ENCODE results near the gene UBL5.
A peak's percentile ranks its signal among the peaks of the same experiment; 100 is the strongest.
"Not testable (repeated sequence)": the region's sequence is repeated elsewhere in the genome, so short reads cannot be mapped to it uniquely, and the experiment has no call there.

UBL5 gene

GRCh38 chr19:9818175-9818733, 9.5 kb upstream of the UBL5 start:
- TF ChIP-seq CTCF (IDR thresholded peaks at IDR 0.05; ENCODE audit: borderline replicate concordance, control extremely low read depth, extremely low read depth, insufficient read depth, missing control alignments): no peak
- DNase-seq (ENCODE audit: low spot score): no peak
- in situ Hi-C loops (cut with MboI; ENCODE audit: low sequenced_read_pairs, unreplicated experiment): no loop called here

GRCh38 chr19:9818734-9819595, 8.8 kb upstream of the UBL5 start, which contains the start of gene FBXL12:
FBXL12 (minus strand) TSS chr19:9819079; CDS start chr19:9818813, 266 bp downstream.
- peak; percentile 99 for DNase-seq (ENCODE audit: low spot score)
- in situ Hi-C loops (cut with MboI; ENCODE audit: low sequenced_read_pairs, unreplicated experiment): no loop called here
- TF ChIP-seq CTCF (IDR thresholded peaks at IDR 0.05; ENCODE audit: borderline replicate concordance, control extremely low read depth, extremely low read depth, insufficient read depth, missing control alignments): no peak

DNA sequence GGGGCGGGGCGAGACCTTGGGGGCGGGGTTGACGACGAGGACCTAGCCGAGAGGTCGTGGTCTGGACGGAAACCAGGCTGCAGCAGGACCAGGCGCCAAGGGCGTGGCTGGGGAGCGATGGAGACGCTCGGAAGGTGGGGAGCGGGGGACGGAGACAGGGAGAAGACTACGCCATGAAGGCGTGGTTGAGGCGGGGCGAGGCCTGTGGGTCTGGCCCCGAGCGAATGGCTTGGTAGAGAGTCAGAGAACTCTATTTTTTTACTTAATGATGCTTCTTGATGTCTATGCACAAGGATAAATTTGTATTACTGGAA, 8.2 kb upstream of the UBL5 start:
- in situ Hi-C loops (cut with MboI; ENCODE audit: low sequenced_read_pairs, unreplicated experiment): no loop called here
- no peak for TF ChIP-seq CTCF (IDR thresholded peaks at IDR 0.05; ENCODE audit: borderline replicate concordance, control extremely low read depth, extremely low read depth, insufficient read depth, missing control alignments)
- no peak for DNase-seq (ENCODE audit: low spot score)

DNA sequence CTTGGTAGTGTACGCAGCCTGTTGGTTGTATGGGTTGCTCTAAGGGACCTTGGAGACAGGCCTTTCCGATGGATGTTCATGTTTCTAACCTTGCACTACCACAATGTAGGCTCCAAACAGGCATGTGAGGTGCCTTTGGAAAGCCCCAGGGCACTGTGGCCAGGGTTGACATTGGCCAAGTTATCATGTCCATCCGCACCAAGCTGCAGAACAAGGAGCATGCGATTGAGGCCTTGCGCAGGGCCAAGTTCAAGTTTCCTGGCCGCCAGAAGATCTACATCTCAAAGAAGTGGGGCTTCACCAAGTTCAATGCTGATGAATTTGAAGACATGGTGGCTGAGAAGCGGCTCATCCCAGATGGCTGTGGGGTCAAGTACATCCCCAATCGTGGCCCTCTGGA, 7.7 kb upstream of the UBL5 start:
- DNase-seq (ENCODE audit: low spot score); in situ Hi-C loops (cut with MboI; ENCODE audit: low sequenced_read_pairs, unreplicated experiment): not testable (repeated sequence)

DNA sequence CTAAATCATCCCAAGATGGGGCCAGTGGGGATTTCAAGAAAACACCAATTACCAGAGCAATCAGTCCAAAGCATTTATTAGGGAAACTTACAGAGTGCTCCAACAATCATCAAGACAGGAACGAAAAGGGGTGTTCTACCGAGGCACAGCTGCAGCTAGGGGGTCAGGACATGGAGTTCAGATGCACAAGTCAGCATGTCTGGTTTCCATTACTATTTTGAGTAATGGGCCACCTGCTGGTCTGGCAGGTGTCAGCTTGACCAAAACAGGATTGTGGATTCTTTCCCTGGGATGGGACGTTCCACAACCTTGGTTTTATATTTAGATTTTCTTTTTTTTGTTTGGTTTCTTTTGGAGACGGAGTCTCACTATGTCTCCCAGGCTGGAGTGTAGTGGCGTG, 3.9 kb upstream of the UBL5 start:
- DNase-seq (ENCODE audit: low spot score): no peak
- in situ Hi-C loops (cut with MboI; ENCODE audit: low sequenced_read_pairs, unreplicated experiment): no loop called here
- TF ChIP-seq CTCF (IDR thresholded peaks at IDR 0.05; ENCODE audit: borderline replicate concordance, control extremely low read depth, extremely low read depth, insufficient read depth, missing control alignments): no peak

GRCh38 chr19:9828551-9829063, 889 bp downstream of the UBL5 start:
- no peak for DNase-seq (ENCODE audit: low spot score)
- in situ Hi-C loops (cut with MboI; ENCODE audit: low sequenced_read_pairs, unreplicated experiment): no loop called here
- TF ChIP-seq CTCF (IDR thresholded peaks at IDR 0.05; ENCODE audit: borderline replicate concordance, control extremely low read depth, extremely low read depth, insufficient read depth, missing control alignments): no peak

- in situ Hi-C loops (cut with MboI; ENCODE audit: low sequenced_read_pairs, unreplicated experiment): no loop called here
- no peak for DNase-seq (ENCODE audit: low spot score)
- TF ChIP-seq CTCF (IDR thresholded peaks at IDR 0.05; ENCODE audit: borderline replicate concordance, control extremely low read depth, extremely low read depth, insufficient read depth, missing control alignments): no peak
Measured at GRCh38 chr19:9834307-9834725, 6.6 kb downstream of the UBL5 start.
